ENCODE results near the gene DBF4B.

DNA sequence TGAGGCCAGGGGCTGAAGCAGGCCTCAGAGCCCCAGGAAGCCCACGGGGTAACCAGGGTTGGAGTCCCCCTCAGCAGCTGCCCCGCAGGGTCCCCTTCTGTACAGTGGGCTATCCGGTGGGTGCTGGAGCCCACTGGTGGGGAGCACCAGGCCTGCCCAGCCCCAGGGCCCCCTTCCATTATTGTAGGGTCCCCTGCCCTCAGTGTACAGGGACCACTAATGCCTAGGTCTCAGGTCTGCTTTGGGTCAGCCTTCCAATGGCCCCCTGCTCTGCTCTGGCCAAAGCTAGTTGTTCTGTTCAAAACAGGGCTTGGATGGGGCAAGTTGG is 51.4 kb downstream of the DBF4B start:
- TF ChIP-seq, protein P1, sequence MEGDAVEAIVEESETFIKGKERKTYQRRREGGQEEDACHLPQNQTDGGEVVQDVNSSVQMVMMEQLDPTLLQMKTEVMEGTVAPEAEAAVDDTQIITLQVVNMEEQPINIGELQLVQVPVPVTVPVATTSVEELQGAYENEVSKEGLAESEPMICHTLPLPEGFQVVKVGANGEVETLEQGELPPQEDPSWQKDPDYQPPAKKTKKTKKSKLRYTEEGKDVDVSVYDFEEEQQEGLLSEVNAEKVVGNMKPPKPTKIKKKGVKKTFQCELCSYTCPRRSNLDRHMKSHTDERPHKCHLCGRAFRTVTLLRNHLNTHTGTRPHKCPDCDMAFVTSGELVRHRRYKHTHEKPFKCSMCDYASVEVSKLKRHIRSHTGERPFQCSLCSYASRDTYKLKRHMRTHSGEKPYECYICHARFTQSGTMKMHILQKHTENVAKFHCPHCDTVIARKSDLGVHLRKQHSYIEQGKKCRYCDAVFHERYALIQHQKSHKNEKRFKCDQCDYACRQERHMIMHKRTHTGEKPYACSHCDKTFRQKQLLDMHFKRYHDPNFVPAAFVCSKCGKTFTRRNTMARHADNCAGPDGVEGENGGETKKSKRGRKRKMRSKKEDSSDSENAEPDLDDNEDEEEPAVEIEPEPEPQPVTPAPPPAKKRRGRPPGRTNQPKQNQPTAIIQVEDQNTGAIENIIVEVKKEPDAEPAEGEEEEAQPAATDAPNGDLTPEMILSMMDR (IDR thresholded peaks at IDR 0.05; ENCODE audit: borderline replicate concordance, extremely low read depth, low read length, poor library complexity, severe bottlenecking) = no peak
- TF ChIP-seq EZH2 (IDR thresholded peaks at IDR 0.05; ENCODE audit: borderline replicate concordance, low read depth, low read length, severe bottlenecking) = no peak

Measured in DND-41 (cell line).